Measurements from ENCODE around the gene SP6. TPM values are rescaled to one million over a fixed set of nuclear protein-coding genes. Genes with fewer than 3 reads are reported as not detected.
A peak's percentile ranks its signal among the peaks of the same experiment; 100 is the strongest.

SP6 gene
- total RNA-seq, 2 donors from 2014 or later: 0.20 to 0.21 TPM

DNA sequence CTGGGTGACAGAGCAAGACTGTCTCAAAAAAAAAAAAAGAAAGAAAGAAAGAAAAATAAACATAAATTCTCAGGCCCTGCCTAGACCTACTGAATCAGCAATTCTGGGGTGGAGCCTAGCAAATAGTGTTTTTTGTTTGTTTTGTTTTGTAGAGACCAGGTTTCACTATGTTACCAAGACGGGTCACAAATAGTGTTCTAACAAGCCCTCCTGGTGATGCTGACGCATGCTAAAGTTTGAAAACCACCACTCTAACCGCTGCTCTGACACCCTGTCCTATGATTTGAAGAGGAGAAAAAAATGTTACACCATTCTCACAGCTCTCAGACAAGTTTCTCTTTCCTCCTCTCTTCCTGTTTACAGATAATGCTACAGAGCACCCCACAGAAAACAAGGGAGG lies 21.1 kb downstream of the SP6 start:
- H3K4me3 Mint-ChIP-seq: peak overlapping the region; percentile 99
- DNase-seq (peak in 2 of 3 donors; percentile 36 to 45), ATAC-seq (peak; percentile 79)
- no peaks in the 10 kb centered on the region for H3K27me3 Mint-ChIP-seq
- H3K4me1 Mint-ChIP-seq: peaks cover 38% of the 10 kb centered on the region
- peaks cover 6% of the 10 kb centered on the region for H3K36me3 Mint-ChIP-seq (ENCODE audit: low read depth)
- H3K27ac Mint-ChIP-seq: peak overlapping the region; percentile 99
- H3K9me3 ChIP-seq (ENCODE audit: control insufficient read depth, low read length, poor library complexity, severe bottlenecking): no peaks in the 10 kb centered on the region

DNA sequence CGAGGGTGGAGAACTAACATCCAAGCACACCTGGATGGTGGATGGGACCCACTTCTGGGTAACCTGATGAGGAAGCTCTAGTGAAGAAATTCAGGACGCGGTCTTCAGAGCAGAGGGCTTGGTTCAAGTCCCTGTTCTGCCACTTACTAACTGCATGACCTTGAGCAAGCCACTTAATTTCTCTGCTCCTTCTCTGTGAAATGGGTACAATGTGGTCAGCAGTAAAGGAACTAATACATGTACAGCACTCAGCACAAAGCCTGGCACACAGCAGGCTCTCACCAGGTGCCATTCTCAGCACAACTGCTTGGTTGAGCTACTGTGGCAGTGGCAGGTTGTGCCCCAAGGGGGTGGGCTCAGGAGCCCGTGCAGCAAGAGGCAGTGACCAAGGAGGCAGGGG lies 27.4 kb downstream of the SP6 start:
- Mint-ChIP-seq H3K36me3 (ENCODE audit: low read depth) (peaks cover 6% of the 10 kb centered on the region), H3K4me3 (no peak overlapping the region), H3K27ac (peak overlapping the region; percentile 70), H3K27me3 (no peaks in the 10 kb centered on the region), H3K4me1 (peaks cover 22% of the 10 kb centered on the region)
- ATAC-seq: no peak
- no peaks in the 10 kb centered on the region for H3K9me3 ChIP-seq (ENCODE audit: control insufficient read depth, low read length, poor library complexity, severe bottlenecking)
- DNase-seq: no peak

DNA sequence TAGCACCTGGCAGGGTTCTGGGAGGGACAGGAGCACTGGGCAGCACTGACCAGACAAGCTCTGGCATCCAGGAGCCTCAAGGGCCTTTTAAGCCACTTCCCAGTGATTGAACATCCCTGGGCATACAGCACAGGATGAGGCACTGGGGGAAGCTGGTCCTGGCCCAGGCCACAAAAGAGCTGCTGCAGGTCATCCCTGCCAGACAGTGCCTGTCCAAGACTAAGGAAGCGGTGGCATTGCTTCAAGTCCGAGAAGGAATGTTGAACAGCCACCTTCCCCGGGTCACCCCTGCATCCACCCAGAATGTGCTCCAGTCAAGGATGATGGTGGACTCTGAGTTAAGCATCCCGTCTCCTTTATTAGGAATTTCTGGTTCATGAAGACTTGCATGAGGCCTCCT lies 28.2 kb downstream of the SP6 start:
- H3K36me3 Mint-ChIP-seq (ENCODE audit: low read depth): peaks cover 7% of the 10 kb centered on the region
- peak overlapping the region; percentile 93 for H3K27ac Mint-ChIP-seq

DNA sequence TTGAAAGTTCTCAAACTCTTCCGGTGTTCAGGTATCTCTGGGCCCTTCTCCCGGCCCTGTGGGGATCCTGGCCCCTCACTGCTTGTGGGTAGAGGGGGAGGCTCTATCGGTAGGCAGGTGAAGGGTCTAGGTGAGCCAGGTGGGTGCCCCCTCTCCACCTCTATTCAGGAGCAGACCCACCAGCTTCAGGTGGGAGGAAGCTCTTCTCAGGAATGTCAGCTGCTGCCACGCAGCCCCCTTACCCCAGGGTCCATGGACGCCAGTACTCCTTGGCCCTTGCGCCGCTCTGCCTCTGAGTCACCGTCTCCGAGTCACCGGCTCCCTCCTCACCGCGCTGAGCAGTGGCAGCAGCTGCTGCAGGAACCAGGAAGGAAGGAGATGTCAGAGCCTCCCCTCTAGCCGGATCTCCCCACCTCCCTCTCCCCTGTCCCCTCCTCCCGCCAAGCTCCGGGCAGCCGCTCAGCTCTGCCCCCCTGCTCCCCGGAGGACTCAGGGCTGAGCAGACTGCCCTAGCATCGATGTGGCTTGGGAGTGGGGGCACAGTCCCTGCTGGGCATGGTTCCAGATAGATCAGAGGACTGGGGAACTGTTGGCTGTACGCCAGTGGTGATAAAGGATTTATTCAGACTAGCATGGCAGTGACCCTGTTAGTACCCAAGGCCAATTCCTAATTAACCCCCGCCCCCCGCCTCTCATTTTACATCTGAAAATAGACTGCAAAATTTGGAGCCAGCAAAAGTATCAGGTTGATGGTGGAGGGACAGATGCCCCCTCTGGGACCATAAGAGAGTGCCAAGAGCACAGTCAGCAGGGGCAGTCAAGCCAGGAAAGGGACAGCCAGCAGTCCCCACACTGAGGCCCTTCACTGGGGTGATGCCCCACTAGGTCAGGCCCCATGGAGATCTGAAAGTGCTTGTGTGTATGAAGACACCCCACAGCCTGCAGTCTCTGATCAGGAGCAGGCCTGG lies 29.3 kb downstream of the SP6 start, which contains the start of gene OSBPL7:
TSS of gene OSBPL7 (minus strand) at position 371 of the 968 bp plus-strand sequence. CDS start 1,516 bp downstream, outside the sequence.
- H3K4me1 Mint-ChIP-seq: peaks cover 21% of the 10 kb centered on the region
- peak within 1 kb of the TSS; percentile 97 for H3K4me3 Mint-ChIP-seq
- H3K36me3 Mint-ChIP-seq (ENCODE audit: low read depth): peaks cover 8% of the 10 kb centered on the region
- DNase-seq (peak; percentile 46 to 65 (median 57)), ATAC-seq (peak; percentile 98)
- H3K9me3 ChIP-seq (ENCODE audit: control insufficient read depth, low read length, poor library complexity, severe bottlenecking): no peaks in the 10 kb centered on the region
- H3K27me3 Mint-ChIP-seq: no peaks in the 10 kb centered on the region
- H3K27ac Mint-ChIP-seq: peak within 1 kb of the TSS; percentile 93

More for the DNA sequence above, 28.2 kb downstream of the SP6 start:
- Mint-ChIP-seq H3K27me3 (no peaks in the 10 kb centered on the region), H3K4me3 (no peak overlapping the region), H3K4me1 (peaks cover 21% of the 10 kb centered on the region)
- no peak for ATAC-seq
- DNase-seq: no peak
- no peaks in the 10 kb centered on the region for H3K9me3 ChIP-seq (ENCODE audit: control insufficient read depth, low read length, poor library complexity, severe bottlenecking)

DNA sequence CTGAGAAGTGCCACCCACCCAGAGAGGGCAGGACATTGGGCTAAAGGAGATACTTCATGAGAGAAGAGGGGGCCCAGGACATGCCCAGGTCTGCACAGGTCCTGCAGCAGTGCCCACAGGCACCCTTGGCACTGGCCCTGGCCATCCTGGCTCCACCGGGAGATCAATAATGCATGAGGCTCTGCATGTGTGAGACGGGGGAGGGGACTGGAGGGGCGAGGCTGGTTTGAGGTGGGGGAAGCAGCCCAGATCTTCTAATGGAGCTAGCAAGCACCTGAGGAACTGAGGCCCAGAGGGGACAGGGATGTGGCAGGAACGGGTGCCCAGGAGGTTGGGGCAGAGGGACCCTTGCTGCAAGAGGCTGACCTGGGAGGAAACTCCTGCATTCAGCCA lies 29.9 kb downstream of the SP6 start:
- no peaks in the 10 kb centered on the region for H3K27me3 Mint-ChIP-seq
- ATAC-seq (no peak), DNase-seq (no peak)
- peaks cover 8% of the 10 kb centered on the region for H3K36me3 Mint-ChIP-seq (ENCODE audit: low read depth)
- peaks cover 21% of the 10 kb centered on the region for H3K4me1 Mint-ChIP-seq
- H3K27ac Mint-ChIP-seq: peak overlapping the region; percentile 93
- peak overlapping the region; percentile 97 for H3K4me3 Mint-ChIP-seq
- no peaks in the 10 kb centered on the region for H3K9me3 ChIP-seq (ENCODE audit: control insufficient read depth, low read length, poor library complexity, severe bottlenecking)

DNA sequence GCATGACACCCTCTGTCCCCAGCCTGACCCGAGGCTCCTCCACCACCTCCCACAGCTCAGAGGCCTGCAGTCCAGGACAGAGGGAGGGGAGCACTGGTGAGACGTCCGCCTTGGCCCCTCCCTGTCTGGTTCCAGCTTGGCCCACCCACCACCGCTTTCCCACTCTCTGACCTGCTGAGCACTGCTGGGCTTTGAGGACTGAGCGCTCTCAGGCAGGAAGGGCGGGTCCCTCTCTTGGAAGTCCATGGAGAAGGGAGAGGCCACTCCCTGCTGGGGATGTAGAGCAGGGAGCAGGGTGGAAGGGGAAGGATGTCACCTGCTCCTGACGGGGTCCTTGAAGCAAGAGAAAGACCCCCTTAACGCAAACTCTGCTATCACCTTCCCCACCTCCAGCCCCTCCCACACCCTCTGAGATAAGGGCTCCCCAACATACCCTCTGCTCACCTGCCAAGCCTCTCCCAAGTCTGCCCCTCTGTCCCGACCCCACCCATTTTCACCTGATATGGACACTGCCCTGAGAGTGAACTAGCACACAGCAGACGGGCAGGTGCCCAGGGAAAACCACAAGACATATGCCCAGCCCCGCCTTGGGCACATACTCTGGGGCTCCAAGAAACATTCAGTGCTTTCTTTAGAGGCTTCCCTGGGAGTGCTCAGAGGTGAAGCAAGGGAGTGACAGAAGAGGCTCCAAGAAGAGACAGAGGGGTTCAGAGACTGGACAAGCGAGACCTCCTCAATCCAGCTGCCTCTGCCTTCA lies 30.8 kb downstream of the SP6 start:
- peak overlapping the region; percentile 93 for H3K27ac Mint-ChIP-seq
- ATAC-seq: no peak
- no peak for DNase-seq
- H3K9me3 ChIP-seq (ENCODE audit: control insufficient read depth, low read length, poor library complexity, severe bottlenecking): no peaks in the 10 kb centered on the region
- no peaks in the 10 kb centered on the region for H3K27me3 Mint-ChIP-seq
- H3K36me3 Mint-ChIP-seq (ENCODE audit: low read depth): peaks cover 4% of the 10 kb centered on the region
- H3K4me3 Mint-ChIP-seq: peak overlapping the region; percentile 97
- peaks cover 20% of the 10 kb centered on the region for H3K4me1 Mint-ChIP-seq

DNA sequence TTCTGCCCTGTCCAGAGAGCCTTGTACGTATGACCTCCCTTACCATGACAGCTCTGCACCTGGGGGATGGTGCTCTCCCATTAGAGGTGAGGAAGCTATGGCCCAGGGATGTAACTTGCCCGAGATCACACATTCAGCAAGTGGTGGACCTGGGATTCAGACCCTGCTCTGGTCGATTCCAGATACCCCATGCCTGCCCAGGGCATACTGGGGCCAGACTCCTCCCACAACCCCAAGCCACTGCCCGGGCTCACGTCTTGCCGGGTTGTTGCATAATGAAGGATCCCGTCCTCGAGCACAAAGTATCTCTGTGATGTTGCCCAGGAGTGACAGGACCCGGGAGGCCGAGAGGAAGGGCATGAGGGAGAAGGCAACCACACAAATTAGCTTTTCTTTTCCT lies 31.5 kb downstream of the SP6 start:
- Mint-ChIP-seq H3K4me1 (peaks cover 20% of the 10 kb centered on the region), H3K27me3 (no peaks in the 10 kb centered on the region), H3K27ac (peak overlapping the region; percentile 37), H3K36me3 (ENCODE audit: low read depth) (peaks cover 4% of the 10 kb centered on the region), H3K4me3 (peak overlapping the region; percentile 45)
- DNase-seq: no peak
- H3K9me3 ChIP-seq (ENCODE audit: control insufficient read depth, low read length, poor library complexity, severe bottlenecking): no peaks in the 10 kb centered on the region
- ATAC-seq: no peak

DNA sequence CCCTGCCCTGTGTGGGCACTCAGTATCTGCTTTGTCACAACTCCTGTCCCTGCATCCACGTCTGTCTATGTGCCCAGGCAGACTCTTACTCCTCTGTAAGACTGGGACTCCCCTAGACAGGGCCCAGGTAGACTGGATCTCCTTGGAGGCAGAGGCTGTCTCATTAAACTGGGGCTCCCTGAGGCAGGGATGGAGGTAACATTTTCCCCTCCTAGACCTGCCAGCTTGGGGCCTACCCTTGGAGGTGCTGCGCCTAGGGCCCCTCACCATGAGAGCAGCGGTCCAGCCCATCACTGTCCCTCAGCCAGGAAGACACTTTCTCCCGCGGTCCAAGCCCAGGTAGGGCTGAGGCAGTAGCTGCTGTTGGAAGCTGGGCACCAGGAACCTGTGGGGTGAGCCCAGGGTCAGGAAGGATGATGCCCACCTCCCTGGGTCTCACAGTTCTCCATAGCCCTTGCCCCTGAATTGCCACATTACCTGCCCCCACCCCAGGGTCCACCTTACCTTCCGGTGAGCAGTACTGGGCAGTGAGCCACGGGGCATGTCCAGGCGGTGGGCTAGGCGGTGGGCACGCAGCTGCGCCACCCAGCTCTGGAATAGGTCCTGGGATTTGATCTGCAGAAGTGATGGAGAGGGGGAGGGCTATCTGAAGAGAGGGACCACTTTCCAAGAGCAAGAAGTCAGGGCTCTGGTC lies 32.8 kb downstream of the SP6 start:
- ATAC-seq (no peak), DNase-seq (no peak)
- peaks cover 19% of the 10 kb centered on the region for H3K4me1 Mint-ChIP-seq
- peaks cover 3% of the 10 kb centered on the region for H3K36me3 Mint-ChIP-seq (ENCODE audit: low read depth)
- H3K4me3 Mint-ChIP-seq: no peak overlapping the region
- no peaks in the 10 kb centered on the region for H3K9me3 ChIP-seq (ENCODE audit: control insufficient read depth, low read length, poor library complexity, severe bottlenecking)
- no peaks in the 10 kb centered on the region for H3K27me3 Mint-ChIP-seq
- H3K27ac Mint-ChIP-seq: no peak overlapping the region

DNA sequence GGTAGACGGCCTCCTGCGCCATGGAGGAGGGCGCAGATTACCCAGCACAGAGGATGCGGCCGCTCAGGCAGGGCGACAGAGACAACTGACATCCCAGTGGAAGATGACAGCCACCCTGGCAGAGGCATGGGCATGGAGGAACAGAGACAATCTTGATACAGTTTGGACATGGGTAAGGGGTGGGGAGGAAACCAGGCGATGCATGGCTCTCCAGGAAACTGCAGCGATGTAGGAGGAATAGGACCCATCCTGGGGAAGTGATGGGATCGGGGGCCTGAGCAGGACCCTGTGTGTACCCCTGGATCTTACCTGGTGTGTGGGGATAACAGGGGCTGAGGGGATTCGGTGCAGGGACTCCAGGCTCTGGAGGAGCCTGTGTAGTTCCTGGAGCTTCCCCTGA lies 34.0 kb downstream of the SP6 start:
- ATAC-seq (no peak), DNase-seq (no peak)
- Mint-ChIP-seq H3K27me3 (no peaks in the 10 kb centered on the region), H3K36me3 (ENCODE audit: low read depth) (peaks cover 10% of the 10 kb centered on the region), H3K4me3 (no peak overlapping the region), H3K4me1 (peaks cover 24% of the 10 kb centered on the region), H3K27ac (no peak overlapping the region)
- H3K9me3 ChIP-seq (ENCODE audit: control insufficient read depth, low read length, poor library complexity, severe bottlenecking): no peaks in the 10 kb centered on the region

DNA sequence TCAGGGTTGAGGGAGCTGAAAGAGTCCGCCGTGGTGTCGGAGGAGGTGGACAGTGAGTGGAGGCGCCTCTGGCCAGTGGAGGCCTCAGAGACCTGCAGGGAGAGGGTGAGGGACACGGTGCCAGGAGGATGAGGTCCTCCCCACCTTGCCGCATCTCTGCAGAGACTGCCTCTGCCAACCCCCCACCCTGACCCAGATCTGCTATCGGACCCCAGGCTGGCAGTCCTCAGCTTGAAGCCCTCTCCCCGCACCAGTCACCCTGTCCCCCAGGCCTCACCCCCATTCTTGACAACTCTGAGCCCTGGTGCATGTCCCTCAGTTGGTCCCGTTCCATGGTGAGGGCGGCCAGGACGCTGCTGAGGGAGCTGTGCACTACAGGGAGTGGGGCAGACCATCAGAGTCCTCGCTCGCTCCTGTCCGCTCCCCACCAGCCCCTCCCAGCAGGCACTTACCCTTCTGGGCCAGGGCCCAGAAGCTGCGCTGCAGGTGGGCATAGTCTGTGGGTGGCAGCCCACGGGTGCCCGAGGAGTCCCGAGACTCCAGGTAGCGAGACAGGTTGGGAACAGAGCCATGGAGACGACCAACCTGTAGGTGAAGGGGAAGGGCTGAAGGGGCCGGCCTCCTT lies 34.7 kb downstream of the SP6 start:
- H3K27ac Mint-ChIP-seq: no peak overlapping the region

DNA sequence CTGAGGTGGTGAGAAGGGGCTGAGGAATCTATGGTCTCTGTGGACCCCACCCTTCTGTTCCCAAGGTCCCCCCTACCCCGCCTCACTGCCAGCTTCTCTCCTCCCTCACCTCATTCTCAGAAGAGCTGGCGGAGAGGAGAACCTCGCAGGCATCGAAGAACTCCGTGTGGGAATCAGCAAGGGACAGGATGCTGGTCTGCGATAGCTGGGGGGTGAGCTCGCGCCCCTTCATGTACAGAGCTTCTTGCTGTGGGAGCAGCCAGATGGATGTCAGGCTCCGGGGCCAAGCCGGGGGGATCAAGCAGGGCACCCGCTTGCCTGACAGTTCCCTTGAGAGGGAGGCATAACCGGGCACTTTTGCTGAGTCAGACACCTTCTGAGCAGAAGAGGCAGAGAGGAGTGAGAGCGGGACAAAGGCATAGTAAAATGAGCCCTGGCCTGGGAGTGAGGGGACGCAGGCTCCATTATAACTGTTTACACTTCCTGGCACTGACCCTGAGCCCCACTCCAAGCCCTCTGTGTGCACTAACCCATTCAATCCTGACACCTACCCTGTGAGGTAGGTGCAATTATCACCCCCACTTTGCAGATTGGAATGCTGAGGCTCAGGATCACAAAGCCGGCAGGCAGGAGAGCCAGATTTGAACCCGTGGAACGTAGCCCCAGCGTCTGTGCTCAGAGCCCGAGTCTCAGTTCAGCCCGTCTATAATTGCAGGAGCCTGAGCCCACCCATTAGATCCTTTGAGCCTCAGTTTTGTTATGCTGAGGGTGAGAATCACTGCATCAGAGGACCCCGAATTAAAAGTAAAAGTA lies 35.7 kb downstream of the SP6 start:
- no peaks in the 10 kb centered on the region for H3K9me3 ChIP-seq (ENCODE audit: control insufficient read depth, low read length, poor library complexity, severe bottlenecking)
- Mint-ChIP-seq H3K27ac (no peak overlapping the region), H3K36me3 (ENCODE audit: low read depth) (peaks cover 22% of the 10 kb centered on the region), H3K27me3 (no peaks in the 10 kb centered on the region), H3K4me3 (no peak overlapping the region), H3K4me1 (peaks cover 18% of the 10 kb centered on the region)
- ATAC-seq (no peak), DNase-seq (no peak)

More for the DNA sequence above, 34.7 kb downstream of the SP6 start:
- Mint-ChIP-seq H3K36me3 (ENCODE audit: low read depth) (peaks cover 18% of the 10 kb centered on the region), H3K4me3 (no peak overlapping the region), H3K4me1 (peaks cover 24% of the 10 kb centered on the region), H3K27me3 (no peaks in the 10 kb centered on the region)
- no peaks in the 10 kb centered on the region for H3K9me3 ChIP-seq (ENCODE audit: control insufficient read depth, low read length, poor library complexity, severe bottlenecking)
- no peak for DNase-seq
- ATAC-seq: no peak

DNA sequence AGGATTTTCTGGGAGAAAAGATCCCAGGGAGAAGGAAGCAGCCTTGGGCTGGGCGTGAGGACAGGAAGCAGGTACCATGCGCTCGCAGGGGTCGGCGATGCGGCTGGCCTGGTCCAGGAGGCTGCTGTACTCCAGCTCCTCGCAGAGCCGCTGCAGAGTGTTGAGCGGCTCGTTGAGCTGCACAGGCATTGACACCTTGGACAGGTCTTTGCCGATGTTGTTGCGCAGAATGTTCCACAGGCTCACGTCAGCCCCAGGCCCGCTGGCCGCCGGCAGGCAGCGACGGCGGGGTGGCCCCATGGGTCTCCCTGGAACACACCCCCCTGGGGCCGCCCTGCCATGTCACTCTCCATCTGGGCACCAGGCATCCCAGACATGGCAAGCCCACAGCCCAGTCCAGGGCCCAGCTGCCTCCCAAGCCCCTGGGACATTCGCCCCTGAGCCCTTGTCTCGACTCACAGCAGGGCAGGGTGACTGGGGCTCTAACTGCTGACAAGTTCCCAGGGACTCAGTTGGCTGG lies 37.4 kb downstream of the SP6 start:
- H3K4me1 Mint-ChIP-seq: peaks cover 17% of the 10 kb centered on the region
- DNase-seq (no peak), ATAC-seq (no peak)
- peaks cover 22% of the 10 kb centered on the region for H3K36me3 Mint-ChIP-seq (ENCODE audit: low read depth)
- no peaks in the 10 kb centered on the region for H3K9me3 ChIP-seq (ENCODE audit: control insufficient read depth, low read length, poor library complexity, severe bottlenecking)
- no peak overlapping the region for H3K27ac Mint-ChIP-seq
- no peaks in the 10 kb centered on the region for H3K27me3 Mint-ChIP-seq
- H3K4me3 Mint-ChIP-seq: no peak overlapping the region

Data from T-helper 17 cell (primary cell).